Activated CD4-positive, alpha-beta T cell treated with anti-CD3 and anti-CD28 coated beads for 36 hours (primary cell): ENCODE results near the gene STX12. TPM values are rescaled to one million over a fixed set of nuclear protein-coding genes. Genes with fewer than 3 reads are reported as not detected.
A peak's percentile ranks its signal among the peaks of the same experiment; 100 is the strongest.
"Not testable (repeated sequence)": the region's sequence is repeated elsewhere in the genome, so short reads cannot be mapped to it uniquely, and the experiment has no call there.

ENCODE experiments used
- ATAC-seq: fragments of 200-7000 bp; cut with Tn5 transposase; one replicate; pipeline ENCODE4 v1.10.0; 2021; ENCODE audit warnings: mild to moderate bottlenecking, moderate library complexity
- CTCF ChIA-PET: fragments of 350-600 bp; sonication (Branson Sonifier 250); formaldehyde crosslinking; loops from one replicate; lab custom pipeline; 2021; ENCODE audit warnings: antibody characterized with exemption; lab: Charles Lee
- POLR2A ChIA-PET: fragments of 350-600 bp; sonication (Branson Sonifier 250); formaldehyde crosslinking; loops from one replicate; lab custom pipeline; 2021; ENCODE audit warnings: antibody characterized with exemption, inconsistent platforms; lab: Charles Lee
- DNase-seq: peaks from one replicate; pipeline ENCODE4 v3.0.0-alpha.2; 2020
- H3K27ac Mint-ChIP-seq: one replicate; pipeline ENCODE4 v1.8.0; 2021; ENCODE audit warnings: mixed read lengths
- H3K27me3 Mint-ChIP-seq: one replicate; pipeline ENCODE4 v1.8.0; 2021; ENCODE audit warnings: mixed read lengths
- H3K36me3 Mint-ChIP-seq: one replicate; pipeline ENCODE4 v1.8.0; 2021; ENCODE audit warnings: low read depth, mixed read lengths
- H3K4me1 Mint-ChIP-seq: one replicate; pipeline ENCODE4 v1.8.0; 2021; ENCODE audit warnings: mixed read lengths
- H3K4me3 Mint-ChIP-seq: one replicate; pipeline ENCODE4 v1.8.0; 2021; ENCODE audit warnings: mild to moderate bottlenecking, moderate library complexity, mixed read lengths
- H3K9me3 Mint-ChIP-seq: one replicate; pipeline ENCODE4 v1.8.0; 2021; ENCODE audit warnings: low read depth, mixed read lengths
- intact Hi-C, 2 experiments: fragments of 100-400 bp; cut with DNase I in 1 of 2; cut with micrococcal nuclease in 1 of 2; formaldehyde crosslinking; loops; one replicate each; pipeline versions ENCODE4 v1.14.2 to v1.15.1; 2022 to 2024; cut with DNase I, micrococcal nuclease
- total RNA-seq, 2 experiments: library from RNA; stranded (reverse); gene quantifications; one replicate each; pipeline ENCODE4 v1.2.3, GENCODE V29; 2021

The STX12 gene
- total RNA-seq, 2 experiments from 2014 or later: 26.8 to 37.4 TPM

DNA sequence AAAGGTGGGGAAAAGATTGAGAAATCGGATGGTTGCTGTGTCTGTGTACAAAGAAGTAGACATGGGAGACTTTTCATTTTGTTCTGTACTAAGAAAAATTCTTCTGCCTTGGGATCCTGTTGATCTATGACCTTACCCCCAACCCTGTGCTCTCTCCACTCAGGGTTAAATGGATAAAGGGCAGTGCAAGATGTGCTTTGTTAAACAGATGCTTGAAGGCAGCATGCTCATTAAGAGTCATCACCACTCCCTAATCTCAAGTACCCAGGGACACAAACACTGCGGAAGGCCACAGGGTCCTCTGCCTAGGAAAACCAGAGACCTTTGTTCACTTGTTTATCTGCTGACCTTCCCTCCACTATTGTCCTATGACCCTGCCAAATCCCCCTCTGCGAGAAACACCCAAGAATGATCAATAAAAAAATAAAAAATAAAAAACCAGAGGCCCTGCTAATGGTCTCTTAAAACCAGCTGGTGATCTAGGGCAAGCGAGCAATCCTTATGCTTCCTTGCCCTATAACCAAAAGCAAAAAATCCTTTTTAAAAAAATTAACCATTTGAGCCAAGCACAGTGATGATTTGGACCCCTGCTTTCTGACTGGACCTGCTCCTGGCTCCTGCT lies 56.4 kb downstream of the STX12 start:
- H3K27ac Mint-ChIP-seq: peak overlapping the region; percentile 94
- H3K4me3 Mint-ChIP-seq: peak overlapping the region; percentile 94
- peaks cover 27% of the 10 kb centered on the region for H3K4me1 Mint-ChIP-seq
- ATAC-seq, H3K27me3 Mint-ChIP-seq, H3K9me3 Mint-ChIP-seq, DNase-seq, CTCF ChIA-PET, intact Hi-C loops: not testable (repeated sequence)
- POLR2A ChIA-PET: interaction anchor here (0.6 kb wide), 1 partner anchor 10 kb away, joined by 3 read pairs; no protein-coding TSS in a partner anchor
- peaks cover 25% of the 10 kb centered on the region for H3K36me3 Mint-ChIP-seq

DNA sequence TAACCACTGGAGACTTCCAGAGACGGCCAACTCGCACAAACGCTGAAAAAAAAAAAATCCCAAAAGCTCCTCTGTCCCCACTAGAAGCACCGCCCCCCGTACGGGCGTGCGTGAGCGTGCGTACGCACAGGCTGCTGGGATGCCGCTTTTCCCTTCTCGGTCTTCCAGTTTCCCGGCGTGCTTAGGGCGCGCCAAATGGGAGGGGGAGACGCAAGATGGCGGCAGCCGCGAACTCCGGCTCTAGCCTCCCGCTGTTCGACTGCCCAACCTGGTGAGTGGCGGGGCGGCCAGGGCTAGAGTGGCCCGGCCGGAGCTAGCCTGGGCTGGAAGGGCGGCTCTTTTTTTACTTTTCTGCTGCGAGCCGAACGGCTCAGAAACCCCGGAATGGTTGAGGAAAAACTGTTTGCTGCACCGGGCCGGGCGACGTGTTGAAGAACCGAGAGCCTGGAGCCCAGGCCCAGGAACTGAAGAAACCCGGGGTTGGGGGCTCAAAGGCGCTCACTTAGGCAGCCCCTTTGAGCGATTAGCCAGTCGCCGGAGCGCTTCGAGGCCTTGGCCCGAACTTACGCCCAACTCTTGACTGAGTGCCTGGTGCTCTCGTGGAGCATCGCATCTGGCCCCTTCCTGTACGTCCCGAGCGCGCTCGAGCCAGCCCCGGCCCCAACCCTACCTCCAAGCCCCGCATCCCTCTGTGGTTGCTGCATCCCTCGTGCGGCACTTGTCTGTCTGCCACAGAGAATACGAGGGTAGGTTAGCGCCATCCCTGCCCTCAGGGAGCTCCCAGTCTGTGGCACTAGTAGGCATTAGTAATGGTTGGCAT lies 57.8 kb downstream of the STX12 start, which contains the start of gene PPP1R8:
TSS of gene PPP1R8 (plus strand) at position 162 of the 820 bp plus-strand sequence. CDS start at position 216, 54 bp downstream.
- Mint-ChIP-seq H3K27me3 (no peaks in the 10 kb centered on the region), H3K9me3 (no peaks in the 10 kb centered on the region), H3K4me1 (peaks cover 40% of the 10 kb centered on the region), H3K4me3 (peak within 1 kb of the TSS; percentile 94), H3K27ac (peak within 1 kb of the TSS; percentile 94), H3K36me3 (peaks cover 29% of the 10 kb centered on the region)
- intact Hi-C loops: loop anchor here (1.0 to 5.0 kb wide), 12 partner anchors 41 to 906 kb away; partner anchors contain the start of genes STX12 (in 2 of the 2), AHDC1 (in 1 of the 2), FAM76A (in 1 of the 2) and IFI6 (in 1 of the 2)
- POLR2A ChIA-PET: interaction anchor here (0.6 to 1.7 kb wide), 5 partner anchors 58 to 540 kb away, joined by 3 to 16 read pairs (median 5); partner anchors contain the start of genes IFI6 and STX12
- ATAC-seq (peak; percentile 99), DNase-seq (peak; percentile 94)
- CTCF ChIA-PET: interaction anchor here (1.2 to 1.9 kb wide), 2 partner anchors 159 to 161 kb away, joined by 3 to 10 read pairs; partner anchors contain the start of gene IFI6

DNA sequence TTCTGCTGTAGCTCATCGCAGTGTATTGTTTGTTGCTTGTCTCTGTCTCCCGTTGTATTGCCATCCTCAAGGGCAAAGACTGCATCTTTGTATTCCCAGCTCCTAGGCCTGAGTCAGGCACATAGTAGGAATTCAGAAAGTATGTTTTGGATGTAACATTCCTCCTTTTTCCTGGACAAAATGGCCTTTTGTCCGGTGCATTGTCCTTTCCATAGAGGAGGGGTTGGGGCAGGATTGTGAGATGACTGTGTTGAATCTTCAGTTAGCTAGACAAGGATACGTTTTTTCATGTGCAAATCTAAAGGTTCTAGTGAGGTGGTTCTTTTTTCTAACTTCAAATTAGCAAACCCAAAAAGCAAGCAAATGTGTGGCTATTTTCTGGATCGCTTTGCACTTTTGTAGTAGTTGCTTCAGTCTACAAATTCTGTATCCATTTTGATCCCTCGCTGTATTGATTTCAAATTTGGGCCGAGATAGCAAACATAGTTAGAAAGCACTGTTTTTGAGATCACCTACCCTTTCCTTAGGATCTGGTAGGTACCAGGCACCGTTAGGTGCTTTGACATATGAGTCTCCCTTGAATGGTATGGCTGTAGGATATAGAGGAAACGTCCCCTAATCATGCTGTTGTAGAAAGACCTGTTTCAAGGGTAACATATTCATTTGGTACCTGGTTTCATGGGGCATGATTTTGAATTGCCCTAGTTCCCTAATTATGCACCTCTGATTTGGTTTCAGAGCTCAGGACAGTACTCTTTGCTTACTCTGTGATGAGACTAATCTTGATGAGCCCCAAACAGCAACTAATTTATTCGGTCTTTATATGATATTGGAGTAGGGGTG lies 58.8 kb downstream of the STX12 start:
- CTCF ChIA-PET: interaction anchor here (0.6 to 1.9 kb wide), 5 partner anchors 26 to 379 kb away, joined by 3 to 10 read pairs (median 4); partner anchors contain the start of gene IFI6

DNA sequence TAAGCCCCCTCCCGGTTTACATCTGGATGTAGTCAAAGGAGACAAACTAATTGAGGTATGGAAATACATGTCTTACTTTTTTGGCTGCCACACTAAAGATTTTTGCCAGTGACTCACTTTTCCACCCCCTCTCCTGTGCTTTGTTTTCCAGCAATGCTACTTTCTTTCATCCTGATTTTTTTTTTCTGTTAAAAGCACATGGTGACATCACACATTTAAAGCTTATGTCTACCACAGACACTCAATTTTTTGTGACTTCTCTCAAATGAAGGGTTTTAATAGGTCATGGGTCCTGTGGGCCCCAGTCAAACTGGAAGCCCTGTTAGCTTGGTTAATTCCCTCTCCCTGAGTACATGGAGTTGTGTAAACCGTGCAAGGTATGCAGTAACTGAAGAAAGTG lies 59.7 kb downstream of the STX12 start:
- Mint-ChIP-seq H3K36me3 (peaks cover 34% of the 10 kb centered on the region), H3K27me3 (no peaks in the 10 kb centered on the region), H3K27ac (peak overlapping the region; percentile 94), H3K4me1 (peaks cover 41% of the 10 kb centered on the region), H3K9me3 (no peaks in the 10 kb centered on the region), H3K4me3 (peak overlapping the region; percentile 94)
- no peak for ATAC-seq
- ChIA-PET POLR2A (interaction anchor here (0.8 to 1.2 kb wide), 2 partner anchors 60 to 816 kb away, joined by 3 to 6 read pairs; partner anchors contain the start of genes RNU11 and STX12), CTCF (interaction anchor here (1.1 to 1.2 kb wide), 3 partner anchors 25 to 59 kb away, joined by 4 to 7 read pairs (median 4); partner anchors contain the start of gene STX12)
- DNase-seq: no peak
- intact Hi-C loops: loop anchor here in 1 of 2 experiments (5.0 kb wide), 2 partner anchors 815 to 905 kb away; partner anchors contain the start of genes RNU11 and YTHDF2

More for the DNA sequence above, 58.8 kb downstream of the STX12 start:
- DNase-seq (no peak), ATAC-seq (no peak)
- Mint-ChIP-seq H3K4me1 (peaks cover 41% of the 10 kb centered on the region), H3K27ac (peak overlapping the region; percentile 94), H3K4me3 (peak overlapping the region; percentile 94), H3K36me3 (peaks cover 29% of the 10 kb centered on the region), H3K27me3 (no peaks in the 10 kb centered on the region), H3K9me3 (no peaks in the 10 kb centered on the region)
- POLR2A ChIA-PET: interaction anchor here (0.8 to 1.7 kb wide), 3 partner anchors 59 to 817 kb away, joined by 3 to 16 read pairs (median 6); partner anchors contain the start of genes RNU11 and STX12
- intact Hi-C loops: loop anchor here (2.0 to 5.0 kb wide), 6 partner anchors 59 to 906 kb away; partner anchors contain the start of genes IFI6 (in 1 of the 2), RNU11 (in 1 of the 2), STX12 (in 1 of the 2) and YTHDF2 (in 1 of the 2)

DNA sequence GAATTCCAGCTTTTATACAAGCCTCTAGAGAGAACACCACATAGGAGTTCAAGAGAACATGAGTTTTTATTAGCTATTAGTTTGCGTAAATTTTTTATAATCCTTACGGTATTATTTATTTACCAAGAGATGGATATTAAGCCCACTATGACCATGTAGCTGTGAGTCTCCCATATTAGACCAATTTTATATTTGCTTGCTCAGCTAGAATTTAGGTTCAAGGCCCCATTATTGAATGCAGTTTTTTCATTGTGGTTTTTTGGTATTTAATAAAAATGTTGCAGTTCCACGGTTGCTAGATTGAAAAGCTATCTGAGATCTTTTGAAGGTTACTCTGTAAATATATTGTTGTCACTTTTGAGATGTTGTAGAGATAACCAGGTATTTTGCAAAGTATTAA lies 60.5 kb downstream of the STX12 start:
- ChIA-PET POLR2A (no interaction called here), CTCF (interaction anchor here (1.1 to 1.3 kb wide), 3 partner anchors 15 to 60 kb away, joined by 3 to 7 read pairs (median 4); partner anchors contain the start of gene STX12)
- Mint-ChIP-seq H3K9me3 (no peaks in the 10 kb centered on the region), H3K27ac (no peak overlapping the region), H3K36me3 (peaks cover 34% of the 10 kb centered on the region), H3K4me3 (no peak overlapping the region), H3K27me3 (no peaks in the 10 kb centered on the region), H3K4me1 (peaks cover 41% of the 10 kb centered on the region)
- DNase-seq (no peak), ATAC-seq (no peak)
- intact Hi-C loops: loop anchor here in 1 of 2 experiments (5.0 kb wide), 2 partner anchors 814 to 904 kb away; partner anchors contain the start of genes RNU11 and YTHDF2

DNA sequence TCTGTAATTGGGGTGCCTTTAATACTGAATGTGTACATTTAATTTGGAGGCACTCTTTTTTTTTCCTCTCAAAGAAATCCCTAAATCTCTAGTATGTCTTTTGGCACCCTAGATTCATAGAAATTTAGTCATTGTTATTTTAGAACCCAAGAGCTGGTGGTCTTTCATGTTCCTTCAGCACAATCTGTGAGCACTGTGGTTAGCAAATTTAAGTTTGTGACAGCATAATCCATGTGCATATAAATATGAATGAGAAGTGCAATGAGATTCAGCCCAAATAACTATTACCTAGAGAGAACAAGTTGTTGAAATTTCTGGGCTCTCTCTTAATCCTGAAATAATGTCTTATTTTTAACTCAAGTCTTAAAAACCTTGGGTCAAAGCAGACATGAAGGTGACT lies 62.0 kb downstream of the STX12 start:
- POLR2A ChIA-PET: interaction anchor here (1.1 kb wide), 1 partner anchor 62 kb away, joined by 3 read pairs; the partner anchor contains the start of gene STX12
- ATAC-seq (no peak), DNase-seq (no peak)
- intact Hi-C loops: no loop called here
- Mint-ChIP-seq H3K9me3 (no peaks in the 10 kb centered on the region), H3K4me1 (peaks cover 39% of the 10 kb centered on the region), H3K4me3 (no peak overlapping the region), H3K27ac (no peak overlapping the region), H3K36me3 (peaks cover 34% of the 10 kb centered on the region), H3K27me3 (no peaks in the 10 kb centered on the region)
- CTCF ChIA-PET: interaction anchor here (0.5 to 1.1 kb wide), 3 partner anchors 35 to 502 kb away, joined by 3 read pairs; no protein-coding TSS in a partner anchor

DNA sequence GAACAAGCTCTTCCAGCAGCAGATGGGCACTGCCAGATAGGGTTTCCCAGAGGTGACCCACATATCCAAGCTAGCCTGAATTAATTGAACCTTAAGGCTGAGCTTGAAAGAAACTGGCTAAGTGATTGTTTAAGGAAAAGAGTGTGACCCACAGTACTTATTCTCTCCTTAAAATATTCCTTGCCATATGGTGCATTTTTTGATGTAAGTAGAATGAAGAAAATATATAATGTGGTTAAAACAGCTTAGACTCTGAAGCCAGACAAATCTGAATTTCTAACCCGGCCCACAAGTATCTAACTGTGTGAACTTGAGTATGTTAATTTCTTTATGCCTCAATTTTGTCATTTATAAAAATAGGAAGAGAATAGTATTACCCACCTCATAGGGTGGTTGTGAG lies 62.5 kb downstream of the STX12 start:
- Mint-ChIP-seq H3K4me3 (no peak overlapping the region), H3K27ac (peak overlapping the region; percentile 52), H3K4me1 (peaks cover 39% of the 10 kb centered on the region), H3K27me3 (no peaks in the 10 kb centered on the region), H3K9me3 (no peaks in the 10 kb centered on the region), H3K36me3 (peaks cover 39% of the 10 kb centered on the region)
- ChIA-PET CTCF (interaction anchor here (1.0 to 1.1 kb wide), 2 partner anchors 35 to 159 kb away, joined by 3 read pairs; no protein-coding TSS in a partner anchor), POLR2A (interaction anchor here (1.1 kb wide), 1 partner anchor 62 kb away, joined by 3 read pairs; the partner anchor contains the start of gene STX12)
- DNase-seq: no peak
- intact Hi-C loops: no loop called here
- no peak for ATAC-seq

DNA sequence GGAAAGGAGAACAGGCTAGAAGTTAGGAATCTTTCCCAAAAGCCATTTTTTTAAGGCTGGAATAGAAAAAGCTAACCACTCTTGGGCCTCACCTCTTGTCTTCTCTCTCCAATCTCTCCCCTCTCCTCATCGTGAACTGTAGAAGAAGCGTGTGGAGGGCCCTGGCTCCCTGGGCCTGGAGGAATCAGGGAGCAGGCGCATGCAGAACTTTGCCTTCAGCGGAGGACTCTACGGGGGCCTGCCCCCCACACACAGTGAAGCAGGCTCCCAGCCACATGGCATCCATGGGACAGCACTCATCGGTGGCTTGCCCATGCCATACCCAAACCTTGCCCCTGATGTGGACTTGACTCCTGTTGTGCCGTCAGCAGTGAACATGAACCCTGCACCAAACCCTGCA lies 76.9 kb downstream of the STX12 start:
- ATAC-seq (no peak), DNase-seq (no peak)
- H3K27me3 Mint-ChIP-seq: no peaks in the 10 kb centered on the region
- ChIA-PET POLR2A (interaction anchor here (0.6 kb wide), 1 partner anchor 142 kb away, joined by 3 read pairs; no protein-coding TSS in a partner anchor), CTCF (interaction anchor here (0.7 kb wide), 1 partner anchor 33 kb away, joined by 3 read pairs; no protein-coding TSS in a partner anchor)
- H3K36me3 Mint-ChIP-seq: peaks cover 39% of the 10 kb centered on the region
- no peaks in the 10 kb centered on the region for H3K4me1 Mint-ChIP-seq
- H3K27ac Mint-ChIP-seq: no peak overlapping the region
- no peak overlapping the region for H3K4me3 Mint-ChIP-seq
- intact Hi-C loops: no loop called here
- no peaks in the 10 kb centered on the region for H3K9me3 Mint-ChIP-seq

DNA sequence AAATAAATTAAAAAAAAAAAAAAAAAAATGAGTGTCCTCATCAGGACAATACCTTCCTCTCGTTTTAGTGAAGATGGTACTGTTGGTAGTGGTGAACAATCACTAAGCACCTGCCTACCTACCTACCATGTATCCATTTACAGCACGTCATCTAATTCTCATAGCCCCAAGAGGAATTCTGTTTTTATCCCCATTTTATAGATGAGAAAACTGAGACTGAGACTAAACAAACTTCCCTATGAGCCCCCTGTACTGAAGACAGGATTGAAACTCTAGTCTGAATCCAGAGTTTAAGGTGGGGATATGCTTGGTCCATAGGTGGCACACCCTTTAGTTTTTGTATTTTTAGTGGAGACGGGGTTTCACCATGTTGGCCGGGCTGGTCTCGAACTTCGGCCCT lies 82.1 kb downstream of the STX12 start:
- Mint-ChIP-seq H3K36me3 (peaks cover 16% of the 10 kb centered on the region), H3K9me3 (no peaks in the 10 kb centered on the region), H3K4me3 (no peak overlapping the region), H3K27me3 (no peaks in the 10 kb centered on the region), H3K4me1 (peaks cover 3% of the 10 kb centered on the region), H3K27ac (no peak overlapping the region)
- ChIA-PET CTCF (interaction anchor here (0.5 kb wide), 1 partner anchor 108 kb away, joined by 3 read pairs; no protein-coding TSS in a partner anchor), POLR2A (interaction anchor here (0.6 kb wide), 1 partner anchor 106 kb away, joined by 3 read pairs; no protein-coding TSS in a partner anchor)
- intact Hi-C loops: loop anchor here in 1 of 2 experiments (5.0 kb wide), 1 partner anchor 102 kb away; the partner anchor contains the start of gene XKR8
- ATAC-seq (no peak), DNase-seq (no peak)
